Vagina (tissue), 2 donors: ENCODE results near the gene LRRC59. TPM values are rescaled to one million over a fixed set of nuclear protein-coding genes. Genes with fewer than 3 reads are reported as not detected.

Experiments used
- DNase-seq, 2 donors: peaks; one replicate each; pipeline ENCODE4 v3.0.0-alpha.2; 2017; ENCODE audit errors: extremely low spot score in 2 of 2
- H3K27ac ChIP-seq: fragments of 200-600 bp; sonication (generic); one replicate; pipeline ENCODE4 v1.5.1; 2019
- H3K27me3 ChIP-seq: fragments of 200-600 bp; sonication (generic); one replicate; pipeline ENCODE4 v1.5.1; 2019
- H3K36me3 ChIP-seq, 2 donors: fragments of 200-600 bp; sonication (generic); one replicate each; pipeline ENCODE4 v1.5.1; 2017 to 2019
- H3K4me1 ChIP-seq: fragments of 200-600 bp; sonication (generic); one replicate; pipeline ENCODE4 v1.5.1; 2019
- H3K4me3 ChIP-seq, 2 donors: fragments of 200-600 bp; sonication (generic); 1 replicate in 1 of 2; 2 replicates in 1 of 2; pipeline ENCODE4 v1.5.1; 2016 to 2019
- H3K9me3 ChIP-seq: fragments of 200-600 bp; sonication (generic); one replicate; pipeline ENCODE4 v1.5.1; 2019
- CTCF ChIP-seq, 3 experiments: fragments of 450-650 bp in 2 of 3; fragments of 200-600 bp in 1 of 3; sonication (generic) in 1 of 3; IDR thresholded peaks; one replicate each; pipeline ENCODE4 v1.5.1; 2017 to 2019; ENCODE audit warnings: antibody characterized with exemption in 3 of 3, mild to moderate bottlenecking in 2 of 3, moderate library complexity in 2 of 3
- POLR2A ChIP-seq, 2 donors: fragments of 450-650 bp; IDR thresholded peaks; one replicate each; pipeline ENCODE4 v1.6.1; 2017; ENCODE audit warnings: antibody characterized with exemption in 2 of 2, mild to moderate bottlenecking in 2 of 2, moderate library complexity in 2 of 2
- POLR2AphosphoS5 ChIP-seq, 2 donors: sonication (generic); formaldehyde crosslinking; IDR thresholded peaks; one replicate each; pipeline ENCODE4 v1.9.0; 2017; ENCODE audit warnings: antibody characterized with exemption in 2 of 2, mild to moderate bottlenecking in 2 of 2, low read depth in 1 of 2; ENCODE audit not compliant: insufficient read depth in 1 of 2
- intact Hi-C: fragments of 100-400 bp; cut with DNase I; formaldehyde crosslinking; loops from one replicate; pipeline ENCODE4 v1.15.1; 2023
- total RNA-seq: library from RNA; depleted of rRNA; stranded (reverse); fragments of >200 nt; gene quantifications from one replicate; pipeline ENCODE4 v1.2.3, GENCODE V29; 2016

Gene LRRC59
- total RNA-seq, 1 donor from 2014 or later = 49.6 TPM

DNA sequence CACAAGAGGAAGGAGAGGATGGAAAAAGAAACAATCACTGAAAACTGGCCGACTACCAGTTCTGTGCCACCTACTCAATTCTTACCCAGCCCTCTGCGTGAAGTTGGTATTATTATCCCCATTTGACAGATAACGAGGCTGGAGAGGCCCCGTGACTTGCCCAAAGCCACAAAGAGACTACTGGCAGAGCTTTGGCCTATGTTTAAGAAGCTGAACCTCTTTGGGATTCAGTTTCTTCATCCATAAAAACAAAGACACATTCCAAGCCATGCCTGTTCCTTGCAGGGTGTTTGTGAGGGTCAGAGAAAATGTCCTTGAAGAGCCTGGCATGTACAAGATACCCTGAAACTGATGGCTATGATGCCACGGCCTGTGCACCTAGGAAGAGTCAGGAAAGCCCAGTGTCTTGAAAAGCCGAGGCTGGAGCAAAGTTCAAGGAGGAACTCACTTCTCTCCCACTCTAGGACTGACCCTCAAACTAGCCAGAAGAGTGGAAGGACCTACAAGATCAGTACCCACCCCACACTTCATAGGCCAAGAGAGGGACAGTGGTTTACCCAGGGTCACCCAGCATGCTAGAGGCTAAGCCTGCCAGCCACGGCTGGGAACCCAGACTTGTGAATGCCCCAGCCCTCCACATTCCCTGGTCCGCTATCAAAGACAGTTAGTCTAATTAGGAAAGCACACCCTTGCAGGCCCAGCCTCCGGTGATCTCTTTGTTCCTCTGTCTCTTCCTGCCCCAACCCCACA lies 27.1 kb upstream of the LRRC59 start:
- Histone ChIP-seq H3K4me1 (peaks cover 69% of the 10 kb centered on the region), H3K27me3 (no peaks in the 10 kb centered on the region), H3K27ac (peak overlapping the region; percentile 89), H3K9me3 (no peaks in the 10 kb centered on the region), H3K36me3 (no peaks in the 10 kb centered on the region), H3K4me3 (no peak overlapping the region)
- TF ChIP-seq POLR2AphosphoS5 (IDR thresholded peaks at IDR 0.05; ENCODE audit: insufficient read depth in 1 of 2, low read depth in 1 of 2) (no peak), POLR2A (IDR thresholded peaks at IDR 0.05) (no peak), CTCF (IDR thresholded peaks at IDR 0.05) (no peak)
- intact Hi-C loops = no loop called here
- no peak for DNase-seq

DNA sequence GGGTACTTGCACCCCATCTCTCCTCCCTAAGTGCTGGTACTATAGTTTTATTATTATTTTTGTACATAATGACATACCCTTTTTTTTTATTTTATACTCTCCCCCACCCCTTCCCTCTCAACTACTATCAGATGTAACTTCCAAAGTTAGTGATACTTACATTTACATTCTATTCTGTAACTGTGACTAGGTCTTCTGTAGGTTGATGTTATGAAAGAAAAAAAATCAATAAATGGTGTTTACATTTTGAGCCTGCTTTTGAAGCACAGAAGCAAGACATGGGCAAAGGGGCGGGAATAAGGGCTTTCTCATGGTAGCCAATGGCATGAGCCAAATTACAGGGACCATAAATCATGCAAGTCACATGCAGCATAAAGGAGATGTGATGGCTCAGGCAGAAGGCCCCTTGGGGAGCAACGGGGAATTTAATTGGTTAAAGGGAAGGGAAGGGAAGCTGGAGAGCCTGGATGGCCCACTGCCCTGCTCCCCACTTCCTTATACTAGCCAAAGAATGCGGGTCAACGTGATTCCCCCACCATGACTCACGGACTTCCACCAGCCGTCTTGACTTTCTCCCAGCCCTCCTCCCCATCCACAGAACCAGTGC lies 26.3 kb upstream of the LRRC59 start:
- H3K4me1 ChIP-seq = peaks cover 63% of the 10 kb centered on the region
- H3K27ac ChIP-seq = peak overlapping the region; percentile 89
- no peaks in the 10 kb centered on the region for H3K36me3 ChIP-seq
- no peaks in the 10 kb centered on the region for H3K27me3 ChIP-seq
- no peak for DNase-seq
- H3K4me3 ChIP-seq = no peak overlapping the region
- H3K9me3 ChIP-seq = no peaks in the 10 kb centered on the region
- intact Hi-C loops = no loop called here
- TF ChIP-seq POLR2A (IDR thresholded peaks at IDR 0.05) = no peak
- TF ChIP-seq CTCF (IDR thresholded peaks at IDR 0.05) = no peak
- no peak for TF ChIP-seq POLR2AphosphoS5 (IDR thresholded peaks at IDR 0.05; ENCODE audit: insufficient read depth in 1 of 2, low read depth in 1 of 2)

GRCh38 chr17:50422738-50423137 lies 25.4 kb upstream of the LRRC59 start:
- no peak overlapping the region for H3K27ac ChIP-seq
- intact Hi-C loops = no loop called here
- H3K4me1 ChIP-seq = peaks cover 54% of the 10 kb centered on the region
- H3K27me3 ChIP-seq = no peaks in the 10 kb centered on the region
- H3K4me3 ChIP-seq = no peak overlapping the region
- DNase-seq = no peak
- TF ChIP-seq POLR2AphosphoS5 (IDR thresholded peaks at IDR 0.05; ENCODE audit: insufficient read depth in 1 of 2, low read depth in 1 of 2) = no peak
- TF ChIP-seq CTCF (IDR thresholded peaks at IDR 0.05) = no peak
- no peak for TF ChIP-seq POLR2A (IDR thresholded peaks at IDR 0.05)
- no peaks in the 10 kb centered on the region for H3K36me3 ChIP-seq
- no peaks in the 10 kb centered on the region for H3K9me3 ChIP-seq

DNA sequence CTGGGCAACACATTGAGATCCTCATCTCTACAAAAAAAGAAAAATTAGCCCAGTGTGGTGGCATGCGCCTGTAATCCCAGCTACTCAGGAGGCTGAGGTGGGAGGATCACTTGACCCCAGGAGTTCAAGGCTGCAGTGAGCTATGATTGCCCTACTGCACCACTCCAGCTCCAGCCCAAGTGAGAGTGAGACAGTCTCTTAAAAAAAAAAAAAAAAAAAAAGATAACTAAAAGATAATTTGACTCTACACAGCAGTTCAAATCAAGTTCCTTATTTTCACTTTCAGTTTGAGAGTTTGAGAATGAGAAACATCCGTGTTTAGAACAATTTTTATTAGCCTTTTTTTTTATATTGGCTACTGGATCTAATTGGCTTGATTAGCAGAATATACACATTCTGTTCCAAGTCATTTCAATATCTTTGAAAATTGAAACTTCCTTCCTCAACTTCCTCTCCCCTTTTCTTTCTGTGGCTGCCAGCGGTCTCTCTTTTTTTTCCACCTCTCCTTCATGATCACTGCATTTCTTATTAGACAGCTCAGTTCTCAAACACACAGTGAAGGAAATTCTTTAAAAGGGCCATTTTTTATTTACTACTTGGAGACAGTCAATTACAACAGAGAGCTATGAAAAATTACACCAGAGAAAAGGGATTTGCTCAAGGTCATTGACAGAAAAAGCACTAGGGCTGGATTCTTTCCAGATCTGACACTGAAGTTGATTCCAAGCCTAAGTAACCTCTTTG lies 24.2 kb upstream of the LRRC59 start:
- no peaks in the 10 kb centered on the region for H3K9me3 ChIP-seq
- peak in 1 of 2 donors; percentile 41 for TF ChIP-seq POLR2AphosphoS5 (IDR thresholded peaks at IDR 0.05; ENCODE audit: insufficient read depth in 1 of 2, low read depth in 1 of 2)
- no peak for TF ChIP-seq CTCF (IDR thresholded peaks at IDR 0.05)
- peak overlapping the region; percentile 70 for H3K27ac ChIP-seq
- peak overlapping the region; percentile 23 to 25 for H3K4me3 ChIP-seq
- intact Hi-C loops = no loop called here
- DNase-seq = no peak
- no peaks in the 10 kb centered on the region for H3K27me3 ChIP-seq
- no peaks in the 10 kb centered on the region for H3K36me3 ChIP-seq
- H3K4me1 ChIP-seq = peaks cover 41% of the 10 kb centered on the region
